Upper lobe of left lung (tissue), 6 donors: ENCODE data around the gene NCBP1. TPM values are rescaled to one million over a fixed set of nuclear protein-coding genes. Genes with fewer than 3 reads are reported as not detected.
"Not testable (repeated sequence)": the region's sequence is repeated elsewhere in the genome, so short reads cannot be mapped to it uniquely, and the experiment has no call there.

ENCODE experiments used
- ATAC-seq, 2 donors: fragments of 200-7000 bp; cut with Tn5 transposase; one replicate each; pipeline ENCODE4 v1.9.1; 2022; ENCODE audit warnings: mild to moderate bottlenecking in 2 of 2, moderate library complexity in 2 of 2; ENCODE audit not compliant: low FRiP score in 2 of 2
- DNase-seq, 2 donors: peaks; one replicate each; pipeline ENCODE4 v3.0.0-alpha.2; 2019 to 2020
- H3K27ac ChIP-seq, 4 donors: fragments of 200-600 bp; sonication (generic); one replicate each; pipeline ENCODE4 v1.5.1; 2016 to 2019
- H3K27me3 ChIP-seq, 4 donors: fragments of 200-600 bp; sonication (generic); one replicate each; pipeline ENCODE4 v1.5.1; 2017 to 2019
- H3K36me3 ChIP-seq, 4 donors: fragments of 200-600 bp; sonication (generic); one replicate each; pipeline ENCODE4 v1.5.1; 2016 to 2019
- H3K4me1 ChIP-seq, 4 donors: fragments of 200-600 bp; sonication (generic); one replicate each; pipeline ENCODE4 v1.5.1; 2018 to 2019
- H3K4me3 ChIP-seq, 4 donors: fragments of 200-600 bp; sonication (generic); one replicate each; pipeline ENCODE4 v1.5.1; 2017 to 2019; ENCODE audit warnings: mild to moderate bottlenecking in 2 of 4, moderate library complexity in 1 of 4
- H3K9me3 ChIP-seq, 4 donors: fragments of 200-600 bp; sonication (generic); one replicate each; pipeline ENCODE4 v1.5.1; 2018 to 2019
- EP300 ChIP-seq, 4 donors: sonication (generic); formaldehyde crosslinking; IDR thresholded peaks; one replicate each; pipeline ENCODE4 v1.5.1; 2017; ENCODE audit warnings: antibody characterized with exemption in 4 of 4, control low read depth in 2 of 4
- POLR2A ChIP-seq, 4 donors: fragments of 450-650 bp; IDR thresholded peaks; one replicate each; pipeline ENCODE4 v1.5.1; 2016 to 2017; ENCODE audit warnings: antibody characterized with exemption in 4 of 4, mild to moderate bottlenecking in 2 of 4
- POLR2AphosphoS5 ChIP-seq, 2 donors: sonication (generic); formaldehyde crosslinking; IDR thresholded peaks; one replicate each; pipeline ENCODE4 v1.5.1; 2017; ENCODE audit warnings: antibody characterized with exemption in 2 of 2
- WGBS, 2 donors: methylation state at CpG; one replicate each; pipeline ENCODE4 v1.1.5; 2017 to 2018; 5-methylcytosine and 5-hydroxymethylcytosine counted together
- total RNA-seq, 6 donors: library from RNA; depleted of rRNA in 4 of 6; stranded (reverse); fragments of >200 nt in 4 of 6; gene quantifications; one replicate each; pipeline versions ENCODE4 v1.1.0 to v1.2.1, GENCODE V29; 2016 to 2021
- TF ChIP-seq, protein P1 (sequence below), 6 experiments: fragments of 450-650 bp in 4 of 6; fragments of 200-600 bp in 2 of 6; sonication (generic) in 2 of 6; IDR thresholded peaks; one replicate each; pipeline ENCODE4 v1.5.1; 2016 to 2019; ENCODE audit warnings: antibody characterized with exemption in 6 of 6
- donor health status: DM: no; HTN: no; CAD: no; lungs with moderate emphysema.
- donor health status: DM: no; HTN: yes; CAD: no; lungs with severe emphysema.

NCBP1 gene, protein sequence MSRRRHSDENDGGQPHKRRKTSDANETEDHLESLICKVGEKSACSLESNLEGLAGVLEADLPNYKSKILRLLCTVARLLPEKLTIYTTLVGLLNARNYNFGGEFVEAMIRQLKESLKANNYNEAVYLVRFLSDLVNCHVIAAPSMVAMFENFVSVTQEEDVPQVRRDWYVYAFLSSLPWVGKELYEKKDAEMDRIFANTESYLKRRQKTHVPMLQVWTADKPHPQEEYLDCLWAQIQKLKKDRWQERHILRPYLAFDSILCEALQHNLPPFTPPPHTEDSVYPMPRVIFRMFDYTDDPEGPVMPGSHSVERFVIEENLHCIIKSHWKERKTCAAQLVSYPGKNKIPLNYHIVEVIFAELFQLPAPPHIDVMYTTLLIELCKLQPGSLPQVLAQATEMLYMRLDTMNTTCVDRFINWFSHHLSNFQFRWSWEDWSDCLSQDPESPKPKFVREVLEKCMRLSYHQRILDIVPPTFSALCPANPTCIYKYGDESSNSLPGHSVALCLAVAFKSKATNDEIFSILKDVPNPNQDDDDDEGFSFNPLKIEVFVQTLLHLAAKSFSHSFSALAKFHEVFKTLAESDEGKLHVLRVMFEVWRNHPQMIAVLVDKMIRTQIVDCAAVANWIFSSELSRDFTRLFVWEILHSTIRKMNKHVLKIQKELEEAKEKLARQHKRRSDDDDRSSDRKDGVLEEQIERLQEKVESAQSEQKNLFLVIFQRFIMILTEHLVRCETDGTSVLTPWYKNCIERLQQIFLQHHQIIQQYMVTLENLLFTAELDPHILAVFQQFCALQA
- 10 to 100 TPM; 16.3 to 51.3 (median 22.1) TPM for total RNA-seq

DNA sequence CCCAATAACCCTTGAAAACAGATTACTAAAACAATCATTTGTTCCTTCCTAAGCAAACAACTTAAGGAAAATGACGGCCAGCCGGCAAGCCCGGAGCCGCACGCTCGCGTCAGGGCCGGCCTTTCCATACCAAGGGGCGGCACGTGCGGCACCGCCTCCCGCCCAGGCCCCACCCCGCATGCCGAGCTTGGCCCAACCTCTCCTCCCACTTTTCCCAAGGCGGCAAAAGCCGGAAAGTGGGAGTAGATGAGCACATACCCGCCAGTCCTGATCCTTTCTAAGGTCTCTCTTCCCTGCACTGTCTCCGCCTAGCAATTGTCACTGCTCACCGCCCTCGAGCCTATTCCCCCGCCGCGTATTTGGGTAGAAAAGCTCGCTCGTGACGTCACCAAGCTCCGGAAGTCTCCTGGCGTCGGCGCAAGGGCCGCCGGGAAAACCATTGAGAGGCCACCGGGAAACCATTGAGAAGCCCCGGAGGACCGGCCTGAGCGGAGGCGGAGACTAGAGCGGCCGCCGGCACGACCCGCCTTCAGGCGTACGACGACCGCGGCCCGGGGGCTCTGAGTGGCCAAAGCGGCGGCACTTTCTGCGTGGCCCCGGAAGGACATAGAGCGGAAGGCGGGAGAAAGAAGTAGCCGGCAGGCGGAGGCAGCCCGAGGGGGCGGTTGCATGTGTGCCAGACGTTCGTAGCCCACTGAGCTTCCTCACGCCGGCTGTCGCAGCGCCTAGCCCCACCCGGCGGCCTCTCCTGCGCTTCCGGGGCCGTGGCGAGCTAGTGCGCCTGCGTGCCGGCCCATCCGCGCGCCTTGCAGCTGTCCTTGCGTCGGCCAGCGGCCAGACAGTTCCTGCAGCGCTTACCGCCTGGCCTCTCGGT lies at the start of gene NCBP1, which contains the start of gene TSTD2:
Gene NCBP1 (plus strand): TSS at position 837 of the 874 bp plus-strand sequence. CDS start 61 bp downstream, outside the sequence.
Gene TSTD2 (minus strand): TSS at position 384 of the 874 bp plus-strand sequence. CDS start 5,806 bp downstream, outside the sequence.
- H3K36me3 ChIP-seq = no peaks in the 10 kb centered on the region

DNA sequence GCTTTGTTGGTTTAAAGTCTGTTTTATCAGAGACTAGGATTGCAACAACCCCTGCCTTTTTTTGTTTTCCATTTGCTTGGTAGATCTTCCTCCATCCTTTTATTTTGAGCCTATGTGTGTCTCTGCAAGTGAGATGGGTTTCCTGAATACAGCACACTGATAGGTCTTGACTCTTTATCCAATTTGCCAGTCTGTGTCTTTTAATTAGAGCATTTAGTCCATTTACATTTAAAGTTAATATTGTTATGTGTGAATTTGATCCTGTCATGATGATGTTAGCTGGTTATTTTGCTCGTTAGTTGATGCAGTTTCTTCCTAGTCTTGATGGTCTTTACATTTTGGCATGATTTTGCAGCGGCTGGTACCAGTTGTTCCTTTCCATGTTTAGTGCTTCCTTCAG lies 48.8 kb upstream of the NCBP1 start:
- H3K9me3 ChIP-seq, ATAC-seq, H3K36me3 ChIP-seq, H3K27ac ChIP-seq, H3K27me3 ChIP-seq, DNase-seq, H3K4me3 ChIP-seq, H3K4me1 ChIP-seq: not testable (repeated sequence)
- WGBS, 2 donors = no CpG with 5 or more reads among the region's 2 CpGs

More for the DNA sequence above, at the start of gene NCBP1, which contains the start of gene TSTD2:
- Histone ChIP-seq H3K27ac (peak within 1 kb of the TSS; percentile 97 to 99 (median 98)), H3K4me1 (peaks cover 27 to 44% (median 38%) of the 10 kb centered on the region in 4 donors), H3K27me3 (no peaks in the 10 kb centered on the region), H3K9me3 (no peaks in the 10 kb centered on the region), H3K4me3 (peak within 1 kb of the TSS; percentile 67 to 96 (median 92))
- ATAC-seq = peak; percentile 96 to 98
- WGBS, 2 donors = 0 to 1% methylated on average over 18 to 77 of the region's 83 CpGs
- peak; percentile 97 to 98 for DNase-seq
- TF ChIP-seq POLR2AphosphoS5 (IDR thresholded peaks at IDR 0.05) = peak; percentile 80 to 87
- TF ChIP-seq, protein P1, sequence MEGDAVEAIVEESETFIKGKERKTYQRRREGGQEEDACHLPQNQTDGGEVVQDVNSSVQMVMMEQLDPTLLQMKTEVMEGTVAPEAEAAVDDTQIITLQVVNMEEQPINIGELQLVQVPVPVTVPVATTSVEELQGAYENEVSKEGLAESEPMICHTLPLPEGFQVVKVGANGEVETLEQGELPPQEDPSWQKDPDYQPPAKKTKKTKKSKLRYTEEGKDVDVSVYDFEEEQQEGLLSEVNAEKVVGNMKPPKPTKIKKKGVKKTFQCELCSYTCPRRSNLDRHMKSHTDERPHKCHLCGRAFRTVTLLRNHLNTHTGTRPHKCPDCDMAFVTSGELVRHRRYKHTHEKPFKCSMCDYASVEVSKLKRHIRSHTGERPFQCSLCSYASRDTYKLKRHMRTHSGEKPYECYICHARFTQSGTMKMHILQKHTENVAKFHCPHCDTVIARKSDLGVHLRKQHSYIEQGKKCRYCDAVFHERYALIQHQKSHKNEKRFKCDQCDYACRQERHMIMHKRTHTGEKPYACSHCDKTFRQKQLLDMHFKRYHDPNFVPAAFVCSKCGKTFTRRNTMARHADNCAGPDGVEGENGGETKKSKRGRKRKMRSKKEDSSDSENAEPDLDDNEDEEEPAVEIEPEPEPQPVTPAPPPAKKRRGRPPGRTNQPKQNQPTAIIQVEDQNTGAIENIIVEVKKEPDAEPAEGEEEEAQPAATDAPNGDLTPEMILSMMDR (IDR thresholded peaks at IDR 0.05) = peak in 4 of 6 experiments; percentile 2 to 32 (median 20)
- TF ChIP-seq POLR2A (IDR thresholded peaks at IDR 0.05) = peak in 3 of 4 donors; percentile 76 to 93 (median 89)
- peak in 2 of 4 donors; percentile 28 to 58 for TF ChIP-seq EP300 (IDR thresholded peaks at IDR 0.05)

DNA sequence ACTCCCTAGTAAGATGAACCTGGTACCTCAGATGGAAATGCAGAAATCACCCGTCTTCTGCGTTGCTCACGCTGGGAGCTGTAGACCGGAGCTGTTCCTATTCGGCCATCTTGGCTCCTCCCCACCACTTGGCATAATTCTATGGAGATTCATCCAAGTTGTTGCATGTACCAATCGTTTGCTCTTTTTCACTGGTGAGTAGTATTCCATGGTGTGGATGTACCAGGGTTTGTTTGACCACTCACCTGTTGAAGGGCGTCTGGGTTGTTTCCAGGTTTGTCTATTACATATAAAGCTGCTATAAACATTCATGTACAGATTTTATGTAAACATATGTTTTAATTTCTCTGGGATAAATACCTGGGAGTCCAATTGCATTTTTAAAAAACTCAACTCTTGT lies 46.7 kb upstream of the NCBP1 start:
- H3K9me3 ChIP-seq, ATAC-seq, H3K4me3 ChIP-seq, H3K27ac ChIP-seq, H3K36me3 ChIP-seq, H3K4me1 ChIP-seq, H3K27me3 ChIP-seq, DNase-seq: not testable (repeated sequence)
- WGBS, 2 donors = 95 to 100% methylated on average over 3 to 7 of the region's 7 CpGs

DNA sequence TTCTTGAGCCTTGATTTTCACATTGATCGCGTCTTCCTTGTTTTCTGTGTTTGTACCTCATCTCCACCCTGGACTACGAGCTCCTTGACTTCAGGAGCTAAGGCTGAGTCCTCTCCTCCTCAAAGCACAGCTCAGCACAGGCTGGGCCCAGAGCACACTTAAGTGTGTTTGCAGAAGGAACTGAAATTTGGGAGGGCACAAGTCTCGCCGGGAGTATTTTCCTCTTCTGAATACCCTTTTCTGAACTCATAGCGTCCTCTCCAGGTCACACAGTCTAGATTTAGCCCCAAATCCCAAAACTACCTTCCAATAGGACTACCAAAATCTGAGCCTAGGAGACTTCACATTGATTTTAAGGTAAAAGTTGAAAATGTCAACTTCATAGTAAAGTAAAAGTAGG lies 42.1 kb upstream of the NCBP1 start:
- ATAC-seq = no peak
- no peak for DNase-seq
- Histone ChIP-seq H3K27me3 (no peaks in the 10 kb centered on the region), H3K36me3 (no peaks in the 10 kb centered on the region), H3K9me3 (peaks cover 0 to 4% (median 0%) of the 10 kb centered on the region in 4 donors), H3K4me3 (no peak overlapping the region), H3K4me1 (no peaks in the 10 kb centered on the region), H3K27ac (no peak overlapping the region)
- no peak for TF ChIP-seq POLR2AphosphoS5 (IDR thresholded peaks at IDR 0.05)
- TF ChIP-seq EP300 (IDR thresholded peaks at IDR 0.05) = no peak
- TF ChIP-seq POLR2A (IDR thresholded peaks at IDR 0.05) = no peak
- TF ChIP-seq, protein P1 (IDR thresholded peaks at IDR 0.05) = peak in 1 of 6 experiments; percentile 13
- 69 to 71% methylated on average over 6 of the region's 6 CpGs for WGBS, 2 donors

DNA sequence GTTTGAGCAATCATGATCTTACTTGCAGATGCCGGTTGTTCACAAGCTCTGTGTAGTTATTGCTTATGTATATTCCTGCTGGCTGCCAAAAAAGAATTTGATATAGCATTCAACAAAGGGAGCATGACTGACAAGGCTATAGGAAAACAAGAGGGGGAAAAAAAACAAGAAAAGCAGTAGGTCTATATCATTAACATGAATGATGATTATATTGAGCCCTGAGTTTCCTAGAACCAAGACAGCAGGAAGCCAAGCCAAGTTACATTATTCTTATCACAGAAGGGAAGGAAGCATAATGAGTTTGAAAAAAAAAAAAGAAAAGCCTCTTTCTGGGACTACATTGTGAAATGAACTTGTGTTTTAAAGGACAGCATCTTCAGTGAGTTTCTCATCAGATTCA lies 41.5 kb upstream of the NCBP1 start:
- no peaks in the 10 kb centered on the region for H3K36me3 ChIP-seq
- H3K4me1 ChIP-seq = no peaks in the 10 kb centered on the region
- ATAC-seq (no peak), DNase-seq (no peak)
- no peak overlapping the region for H3K27ac ChIP-seq
- 66 to 73% methylated on average over 1 of the region's 1 CpG for WGBS, 2 donors
- H3K9me3 ChIP-seq = peaks cover 0 to under 1% (median 0%) of the 10 kb centered on the region in 4 donors
- H3K4me3 ChIP-seq = no peak overlapping the region
- TF ChIP-seq, protein P1 (IDR thresholded peaks at IDR 0.05) = no peak
- TF ChIP-seq POLR2A (IDR thresholded peaks at IDR 0.05) = no peak
- TF ChIP-seq POLR2AphosphoS5 (IDR thresholded peaks at IDR 0.05) = no peak
- no peak for TF ChIP-seq EP300 (IDR thresholded peaks at IDR 0.05)
- no peaks in the 10 kb centered on the region for H3K27me3 ChIP-seq
